Measurements from ENCODE around the gene RHOB. TPM values are rescaled to one million over a fixed set of nuclear protein-coding genes. Genes with fewer than 3 reads are reported as not detected.

Gene RHOB
- total RNA-seq, 1 experiment from 2014 or later = 38.9 TPM

DNA sequence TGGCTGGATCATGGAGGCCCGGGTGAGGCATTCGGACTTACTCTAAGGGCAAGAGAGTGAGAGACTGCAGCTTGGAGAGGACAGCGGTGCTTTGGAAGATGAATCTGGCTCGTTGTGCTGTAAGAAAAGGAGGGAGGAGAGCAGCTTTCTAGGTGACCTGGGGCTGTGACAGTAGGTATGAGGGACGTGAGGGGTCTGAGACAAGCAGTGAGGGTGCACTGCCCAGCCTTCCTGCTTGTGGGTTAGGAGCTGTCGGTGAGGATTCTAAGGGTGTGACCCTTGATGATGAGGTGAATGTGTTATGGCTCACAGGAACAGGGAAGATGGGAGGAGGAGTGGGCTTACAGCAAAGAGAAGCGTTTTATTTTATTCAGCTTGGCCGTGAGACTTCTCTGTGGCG lies 27.1 kb upstream of the RHOB start:
- Histone ChIP-seq H3K27me3 (ENCODE audit: control insufficient read depth, insufficient read depth, low read length) (no peaks in the 10 kb centered on the region), H3K4me1 (ENCODE audit: control insufficient read depth, insufficient read depth, low read length) (peaks cover 2% of the 10 kb centered on the region; the same call in 1 of the 2 replicates), H3K27ac (ENCODE audit: low read length) (no peak overlapping the region), H3K4me3 (ENCODE audit: low read depth in 2 of 2, low read length in 2 of 2) (no peak overlapping the region), H3K36me3 (ENCODE audit: control insufficient read depth, insufficient read depth, low read length) (no peaks in the 10 kb centered on the region), H3K9me3 (ENCODE audit: control insufficient read depth, insufficient read depth, low read depth, low read length) (no peaks in the 10 kb centered on the region)
- TF ChIP-seq TCF7L2 (IDR thresholded peaks at IDR 0.05; ENCODE audit: low read depth, low read length) = no peak
- no peak for TF ChIP-seq CTCF (IDR thresholded peaks at IDR 0.05)
- no peak for TF ChIP-seq POLR2AphosphoS5 (IDR thresholded peaks at IDR 0.05; ENCODE audit: low read depth, low read length)
- TF ChIP-seq, protein P1, sequence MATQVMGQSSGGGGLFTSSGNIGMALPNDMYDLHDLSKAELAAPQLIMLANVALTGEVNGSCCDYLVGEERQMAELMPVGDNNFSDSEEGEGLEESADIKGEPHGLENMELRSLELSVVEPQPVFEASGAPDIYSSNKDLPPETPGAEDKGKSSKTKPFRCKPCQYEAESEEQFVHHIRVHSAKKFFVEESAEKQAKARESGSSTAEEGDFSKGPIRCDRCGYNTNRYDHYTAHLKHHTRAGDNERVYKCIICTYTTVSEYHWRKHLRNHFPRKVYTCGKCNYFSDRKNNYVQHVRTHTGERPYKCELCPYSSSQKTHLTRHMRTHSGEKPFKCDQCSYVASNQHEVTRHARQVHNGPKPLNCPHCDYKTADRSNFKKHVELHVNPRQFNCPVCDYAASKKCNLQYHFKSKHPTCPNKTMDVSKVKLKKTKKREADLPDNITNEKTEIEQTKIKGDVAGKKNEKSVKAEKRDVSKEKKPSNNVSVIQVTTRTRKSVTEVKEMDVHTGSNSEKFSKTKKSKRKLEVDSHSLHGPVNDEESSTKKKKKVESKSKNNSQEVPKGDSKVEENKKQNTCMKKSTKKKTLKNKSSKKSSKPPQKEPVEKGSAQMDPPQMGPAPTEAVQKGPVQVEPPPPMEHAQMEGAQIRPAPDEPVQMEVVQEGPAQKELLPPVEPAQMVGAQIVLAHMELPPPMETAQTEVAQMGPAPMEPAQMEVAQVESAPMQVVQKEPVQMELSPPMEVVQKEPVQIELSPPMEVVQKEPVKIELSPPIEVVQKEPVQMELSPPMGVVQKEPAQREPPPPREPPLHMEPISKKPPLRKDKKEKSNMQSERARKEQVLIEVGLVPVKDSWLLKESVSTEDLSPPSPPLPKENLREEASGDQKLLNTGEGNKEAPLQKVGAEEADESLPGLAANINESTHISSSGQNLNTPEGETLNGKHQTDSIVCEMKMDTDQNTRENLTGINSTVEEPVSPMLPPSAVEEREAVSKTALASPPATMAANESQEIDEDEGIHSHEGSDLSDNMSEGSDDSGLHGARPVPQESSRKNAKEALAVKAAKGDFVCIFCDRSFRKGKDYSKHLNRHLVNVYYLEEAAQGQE (IDR thresholded peaks at IDR 0.05; ENCODE audit: insufficient read depth in 1 of 2, low read depth in 2 of 2, low read length in 1 of 2) = no peak
- TF ChIP-seq SIN3A (IDR thresholded peaks at IDR 0.05; ENCODE audit: borderline replicate concordance, insufficient read depth, low read depth, low read length) = no peak
- ChIA-PET CTCF (interaction anchor here (1.4 kb wide), 1 partner anchor 8 kb away, joined by 4 read pairs; no protein-coding TSS in a partner anchor), POLR2A (interaction anchor here (0.8 kb wide), 1 partner anchor 39 kb away, joined by 4 read pairs; no protein-coding TSS in a partner anchor)
- ATAC-seq (0 out of 2 replicates have a peak, but pooled peaks have one; percentile 24), DNase-seq (ENCODE audit: low read depth, low spot score) (no peak)
- no TSS peak for BruUV-seq (replicated peaks)
- in situ Hi-C loops (cut with HindIII; ENCODE audit: low pct_unique_long_range_greater_than_20kb, low sequenced_read_pairs) = no loop called here
- intact Hi-C loops (cut with micrococcal nuclease; ENCODE audit: unreplicated experiment) = no loop called here

DNA sequence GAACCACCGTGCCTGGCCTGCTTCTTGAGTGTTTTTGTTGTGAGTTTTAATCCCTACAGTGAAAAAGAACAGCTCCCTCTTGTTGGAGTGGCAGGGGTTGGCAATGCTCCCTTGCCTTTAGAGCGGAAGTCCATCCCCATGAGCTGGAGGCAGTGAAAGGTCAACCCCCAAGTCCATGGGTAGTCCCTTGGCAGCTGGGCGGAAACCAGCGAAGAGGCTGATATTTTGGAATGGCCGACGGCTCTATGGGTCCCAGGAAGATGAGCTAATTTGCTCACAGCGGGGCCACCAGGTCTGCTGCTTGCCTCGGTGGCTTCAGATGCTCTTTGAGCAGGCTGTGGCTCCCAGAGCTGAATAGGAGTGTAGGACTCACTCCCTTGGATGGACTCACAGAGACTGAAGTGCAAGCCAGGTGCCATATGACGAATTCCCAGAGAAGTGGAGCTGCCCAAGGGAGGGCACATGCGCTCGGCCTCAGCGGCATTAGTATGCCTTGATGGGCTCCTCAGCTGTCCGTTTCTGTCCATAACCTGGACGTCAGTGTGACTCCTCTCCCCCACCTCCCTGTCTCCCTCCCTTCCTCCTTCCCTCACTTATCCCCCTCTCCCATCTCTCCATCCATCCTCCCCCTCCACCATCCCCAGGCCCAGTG lies 25.4 kb upstream of the RHOB start:
- in situ Hi-C loops (cut with HindIII; ENCODE audit: low pct_unique_long_range_greater_than_20kb, low sequenced_read_pairs) = no loop called here
- TF ChIP-seq, protein P1 (IDR thresholded peaks at IDR 0.05; ENCODE audit: insufficient read depth in 1 of 2, low read depth in 2 of 2, low read length in 1 of 2) = no peak
- TF ChIP-seq TCF7L2 (IDR thresholded peaks at IDR 0.05; ENCODE audit: low read depth, low read length) (no peak), CTCF (IDR thresholded peaks at IDR 0.05) (no peak), SIN3A (IDR thresholded peaks at IDR 0.05; ENCODE audit: borderline replicate concordance, insufficient read depth, low read depth, low read length) (no peak), POLR2AphosphoS5 (IDR thresholded peaks at IDR 0.05; ENCODE audit: low read depth, low read length) (no peak)
- no peak for ATAC-seq
- intact Hi-C loops (cut with micrococcal nuclease; ENCODE audit: unreplicated experiment) = no loop called here
- no peak overlapping the region for H3K27ac ChIP-seq (ENCODE audit: low read length)
- no TSS peak for BruUV-seq (replicated peaks)
- no peaks in the 10 kb centered on the region for H3K27me3 ChIP-seq (ENCODE audit: control insufficient read depth, insufficient read depth, low read length)
- no peaks in the 10 kb centered on the region for H3K36me3 ChIP-seq (ENCODE audit: control insufficient read depth, insufficient read depth, low read length)
- peaks cover 3% of the 10 kb centered on the region; the same call in 1 of the 2 replicates for H3K4me1 ChIP-seq (ENCODE audit: control insufficient read depth, insufficient read depth, low read length)
- H3K4me3 ChIP-seq (ENCODE audit: low read depth in 2 of 2, low read length in 2 of 2) = no peak overlapping the region
- no peak for DNase-seq (ENCODE audit: low read depth, low spot score)
- no peaks in the 10 kb centered on the region for H3K9me3 ChIP-seq (ENCODE audit: control insufficient read depth, insufficient read depth, low read depth, low read length)
- CTCF ChIA-PET = interaction anchor here (1.4 kb wide), 1 partner anchor 10 kb away, joined by 4 read pairs; no protein-coding TSS in a partner anchor
- POLR2A ChIA-PET = no interaction called here

Data from Panc1 (cell line).